Rectal smooth muscle tissue (tissue), 1 donor: Measurements from ENCODE around the gene ASPRV1.

Source experiments
- H3K27ac ChIP-seq: one replicate; pipeline ENCODE4 v1.7.0; 2013; ENCODE audit warnings: low read depth, low read length, inconsistent platforms
- H3K27me3 ChIP-seq: one replicate; pipeline ENCODE4 v1.7.0; 2013; ENCODE audit warnings: low read length; ENCODE audit not compliant: control insufficient read depth, insufficient read depth
- H3K36me3 ChIP-seq: one replicate; pipeline ENCODE4 v1.7.0; 2013; ENCODE audit warnings: low read length; ENCODE audit not compliant: control insufficient read depth, insufficient read depth
- H3K4me1 ChIP-seq: one replicate; pipeline ENCODE4 v1.7.0; 2013; ENCODE audit warnings: low read length; ENCODE audit not compliant: control insufficient read depth, insufficient read depth
- H3K4me3 ChIP-seq: one replicate; pipeline ENCODE4 v1.7.0; 2013; ENCODE audit warnings: low read length
- H3K9ac ChIP-seq: one replicate; pipeline ENCODE4 v1.7.0; 2013; ENCODE audit warnings: low read length

ASPRV1 gene

GRCh38 chr2:69940691-69941090 lies 20.7 kb downstream of the ASPRV1 start:
- H3K36me3 ChIP-seq = peaks cover 17% of the 10 kb centered on the region
- H3K27ac ChIP-seq = no peak overlapping the region
- H3K4me3 ChIP-seq = no peak overlapping the region
- no peak overlapping the region for H3K9ac ChIP-seq
- H3K4me1 ChIP-seq = no peaks in the 10 kb centered on the region
- no peaks in the 10 kb centered on the region for H3K27me3 ChIP-seq

DNA sequence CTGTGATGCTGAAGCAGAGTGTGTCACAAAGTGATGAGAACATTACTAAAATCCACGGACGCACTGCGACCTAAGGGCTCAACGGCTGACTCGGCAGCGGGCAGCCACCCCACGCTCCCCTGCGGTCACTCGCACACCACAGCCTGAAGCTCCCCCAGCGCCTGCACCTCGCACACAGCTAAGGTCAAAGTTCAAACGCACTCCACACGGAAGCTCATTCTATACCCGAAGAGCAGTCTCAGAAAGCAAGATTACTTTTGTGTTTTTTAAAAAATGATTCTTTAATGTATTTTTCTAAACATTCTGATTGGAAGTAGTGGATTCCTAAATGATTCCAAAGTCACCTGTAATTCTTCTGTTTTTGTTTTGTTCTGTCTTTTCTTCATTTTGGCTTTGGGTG lies 21.7 kb downstream of the ASPRV1 start:
- peaks cover 20% of the 10 kb centered on the region for H3K36me3 ChIP-seq
- no peaks in the 10 kb centered on the region for H3K4me1 ChIP-seq
- no peak overlapping the region for H3K9ac ChIP-seq

DNA sequence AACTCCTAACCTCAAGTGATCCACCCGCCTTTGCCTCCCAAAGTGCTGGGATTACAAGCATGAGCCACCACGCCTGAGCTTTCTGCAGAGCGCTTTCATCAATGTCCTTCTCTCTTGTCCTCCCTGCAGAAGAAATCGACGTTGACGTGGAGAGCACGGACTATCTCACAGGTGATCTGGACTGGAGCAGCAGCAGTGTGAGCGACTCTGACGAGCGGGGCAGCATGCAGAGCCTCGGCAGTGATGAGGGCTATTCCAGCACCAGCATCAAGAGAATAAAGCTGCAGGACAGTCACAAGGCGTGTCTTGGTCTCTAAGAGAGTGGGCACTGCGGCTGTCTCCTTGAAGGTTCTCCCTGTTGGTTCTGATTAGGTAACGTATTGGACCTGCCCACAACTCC lies 23.5 kb downstream of the ASPRV1 start:
- no peak overlapping the region for H3K9ac ChIP-seq
- H3K36me3 ChIP-seq = peaks cover 20% of the 10 kb centered on the region
- H3K4me1 ChIP-seq = no peaks in the 10 kb centered on the region
- no peak overlapping the region for H3K27ac ChIP-seq
- no peaks in the 10 kb centered on the region for H3K27me3 ChIP-seq
- no peak overlapping the region for H3K4me3 ChIP-seq

More for the DNA sequence above, 21.7 kb downstream of the ASPRV1 start:
- Histone ChIP-seq H3K27ac (no peak overlapping the region), H3K27me3 (no peaks in the 10 kb centered on the region), H3K4me3 (no peak overlapping the region)

- no peak overlapping the region for H3K4me3 ChIP-seq
- peaks cover 20% of the 10 kb centered on the region for H3K36me3 ChIP-seq
- no peak overlapping the region for H3K27ac ChIP-seq
- no peak overlapping the region for H3K9ac ChIP-seq
- no peaks in the 10 kb centered on the region for H3K27me3 ChIP-seq
- H3K4me1 ChIP-seq = no peaks in the 10 kb centered on the region
Observed at GRCh38 chr2:69936906-69937305, 24.5 kb downstream of the ASPRV1 start.

DNA sequence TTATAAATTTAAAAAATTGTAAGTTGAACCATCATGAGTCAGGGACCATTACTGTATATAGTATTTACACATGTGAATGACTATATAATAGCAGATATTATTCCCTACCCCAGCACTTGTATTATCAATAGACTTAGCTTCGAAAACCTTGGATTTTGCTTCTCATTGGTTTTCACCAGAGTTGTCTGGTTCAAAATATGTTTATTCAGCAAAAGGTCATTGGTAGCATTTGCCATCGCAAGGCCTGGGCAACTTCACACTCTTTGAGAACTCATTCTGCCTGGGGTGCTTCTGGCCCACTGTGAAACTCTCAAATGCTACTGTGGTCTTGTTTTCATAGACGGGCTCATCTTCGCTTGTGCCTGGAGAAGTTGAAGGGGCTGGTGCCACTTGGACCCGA lies 26.4 kb downstream of the ASPRV1 start:
- H3K4me1 ChIP-seq = no peaks in the 10 kb centered on the region
- H3K36me3 ChIP-seq = peaks cover 20% of the 10 kb centered on the region

DNA sequence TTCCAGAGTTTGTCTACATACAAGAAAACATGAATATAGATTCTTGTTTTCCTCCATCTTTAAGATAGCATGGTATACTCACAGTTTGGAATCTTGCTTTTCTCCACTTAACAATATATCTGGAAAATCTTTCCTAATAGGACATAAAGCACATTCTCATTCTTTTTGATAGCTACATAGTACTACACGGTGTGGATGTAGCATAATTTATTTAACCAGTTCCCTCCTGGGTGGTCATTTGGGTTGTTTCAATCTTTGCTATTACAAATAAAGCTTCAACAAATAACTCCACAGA lies 26.9 kb downstream of the ASPRV1 start:
- Histone ChIP-seq H3K27ac (no peak overlapping the region), H3K9ac (no peak overlapping the region), H3K4me1 (no peaks in the 10 kb centered on the region), H3K27me3 (no peaks in the 10 kb centered on the region), H3K4me3 (no peak overlapping the region), H3K36me3 (peaks cover 20% of the 10 kb centered on the region)

More for the DNA sequence above, 26.4 kb downstream of the ASPRV1 start:
- Histone ChIP-seq H3K9ac (no peak overlapping the region), H3K27me3 (no peaks in the 10 kb centered on the region), H3K27ac (no peak overlapping the region), H3K4me3 (no peak overlapping the region)

DNA sequence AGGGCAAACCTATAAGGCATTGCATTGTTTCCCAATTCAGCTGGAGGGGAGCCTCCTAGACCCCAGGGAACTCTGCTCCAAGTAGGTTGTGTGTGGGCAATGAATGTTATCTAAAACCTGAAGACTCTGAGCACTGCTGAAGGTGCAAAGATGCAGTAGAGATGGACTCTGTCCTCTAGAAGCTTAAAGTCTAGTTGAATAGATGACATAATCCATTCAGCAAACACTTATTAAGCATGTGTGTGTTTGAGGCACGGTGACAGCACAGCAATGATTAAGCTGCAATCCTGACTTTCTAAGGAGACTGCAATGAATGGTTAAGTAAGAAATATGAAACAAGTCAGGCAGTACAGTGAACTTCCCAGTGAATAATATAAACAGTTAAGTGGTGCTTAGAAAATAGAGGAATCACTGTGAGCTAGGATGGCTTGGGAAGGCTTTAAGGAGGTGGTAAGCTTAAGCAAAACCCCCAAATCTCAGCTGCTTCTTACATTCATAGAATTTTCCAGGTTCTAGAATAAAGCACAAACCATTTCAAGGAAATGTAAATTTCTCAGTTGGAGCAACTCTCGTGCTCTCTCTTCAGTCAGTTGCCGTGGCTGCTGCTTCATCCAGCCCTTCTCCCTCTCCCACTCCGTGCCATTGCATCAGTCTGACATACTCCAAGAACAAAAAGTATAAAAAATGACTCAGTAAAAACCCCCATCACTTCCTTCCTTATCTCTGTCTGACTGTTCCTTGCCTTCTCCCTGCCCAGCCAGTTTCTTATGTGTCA lies 27.4 kb downstream of the ASPRV1 start:
- Histone ChIP-seq H3K27me3 (no peaks in the 10 kb centered on the region), H3K27ac (no peak overlapping the region), H3K4me3 (no peak overlapping the region), H3K9ac (no peak overlapping the region), H3K4me1 (no peaks in the 10 kb centered on the region), H3K36me3 (peaks cover 20% of the 10 kb centered on the region)

- no peaks in the 10 kb centered on the region for H3K4me1 ChIP-seq
- H3K4me3 ChIP-seq = no peak overlapping the region
- H3K9ac ChIP-seq = no peak overlapping the region
- H3K27me3 ChIP-seq = no peaks in the 10 kb centered on the region
- no peak overlapping the region for H3K27ac ChIP-seq
- peaks cover 16% of the 10 kb centered on the region for H3K36me3 ChIP-seq
Observed at GRCh38 chr2:69933254-69933828, 28.1 kb downstream of the ASPRV1 start.

GRCh38 chr2:69932596-69932922 lies 28.9 kb downstream of the ASPRV1 start:
- H3K36me3 ChIP-seq = peaks cover 13% of the 10 kb centered on the region
- no peak overlapping the region for H3K9ac ChIP-seq
- H3K4me3 ChIP-seq = no peak overlapping the region
- H3K27ac ChIP-seq = no peak overlapping the region
- H3K27me3 ChIP-seq = no peaks in the 10 kb centered on the region
- no peaks in the 10 kb centered on the region for H3K4me1 ChIP-seq

GRCh38 chr2:69931832-69932595 lies 29.4 kb downstream of the ASPRV1 start:
- H3K27me3 ChIP-seq = no peaks in the 10 kb centered on the region
- H3K9ac ChIP-seq = no peak overlapping the region
- no peak overlapping the region for H3K27ac ChIP-seq
- H3K4me1 ChIP-seq = no peaks in the 10 kb centered on the region
- peaks cover 13% of the 10 kb centered on the region for H3K36me3 ChIP-seq
- no peak overlapping the region for H3K4me3 ChIP-seq

- H3K27ac ChIP-seq = no peak overlapping the region
Observed at GRCh38 chr2:69926849-69927515, 34.4 kb downstream of the ASPRV1 start.

GRCh38 chr2:69923116-69923515 lies 38.3 kb downstream of the ASPRV1 start:
- Histone ChIP-seq H3K36me3 (peaks cover 12% of the 10 kb centered on the region), H3K27ac (no peak overlapping the region), H3K9ac (no peak overlapping the region), H3K4me1 (no peaks in the 10 kb centered on the region), H3K27me3 (no peaks in the 10 kb centered on the region), H3K4me3 (no peak overlapping the region)

More at GRCh38 chr2:69926849-69927515, 34.4 kb downstream of the ASPRV1 start:
- H3K36me3 ChIP-seq = peaks cover 5% of the 10 kb centered on the region
- H3K9ac ChIP-seq = no peak overlapping the region
- no peak overlapping the region for H3K4me3 ChIP-seq
- no peaks in the 10 kb centered on the region for H3K4me1 ChIP-seq
- H3K27me3 ChIP-seq = no peaks in the 10 kb centered on the region
